Mononuclear cell (primary cell): ENCODE measurements around the gene MBOAT2. TPM values are rescaled to one million over a fixed set of nuclear protein-coding genes. Genes with fewer than 3 reads are reported as not detected.
"Not testable (repeated sequence)": the region's sequence is repeated elsewhere in the genome, so short reads cannot be mapped to it uniquely, and the experiment has no call there.

Experiments
- H3K27me3 ChIP-seq: 2 replicates; pipeline ENCODE4 v1.6.0; 2011; ENCODE audit warnings: low read length, control low read depth; ENCODE audit not compliant: insufficient read depth
- H3K4me1 ChIP-seq: 2 replicates; pipeline ENCODE4 v1.5.1; 2011; ENCODE audit warnings: mild to moderate bottlenecking, low read length, control low read depth; ENCODE audit not compliant: insufficient read depth
- H3K4me3 ChIP-seq: 2 replicates; pipeline ENCODE4 v1.5.1; 2011; ENCODE audit warnings: mild to moderate bottlenecking, low read length, moderate library complexity
- H3K9me3 ChIP-seq: 2 replicates; pipeline ENCODE4 v1.5.1; 2011; ENCODE audit warnings: low read depth, mild to moderate bottlenecking, control low read depth, low read length
- total RNA-seq: library from RNA; depleted of rRNA; stranded (reverse); fragments of >200 nt; gene quantifications from one replicate; pipeline ENCODE4 v1.2.3, GENCODE V29; 2012

Gene MBOAT2
- total RNA-seq, 1 donor: 9.2 TPM

DNA sequence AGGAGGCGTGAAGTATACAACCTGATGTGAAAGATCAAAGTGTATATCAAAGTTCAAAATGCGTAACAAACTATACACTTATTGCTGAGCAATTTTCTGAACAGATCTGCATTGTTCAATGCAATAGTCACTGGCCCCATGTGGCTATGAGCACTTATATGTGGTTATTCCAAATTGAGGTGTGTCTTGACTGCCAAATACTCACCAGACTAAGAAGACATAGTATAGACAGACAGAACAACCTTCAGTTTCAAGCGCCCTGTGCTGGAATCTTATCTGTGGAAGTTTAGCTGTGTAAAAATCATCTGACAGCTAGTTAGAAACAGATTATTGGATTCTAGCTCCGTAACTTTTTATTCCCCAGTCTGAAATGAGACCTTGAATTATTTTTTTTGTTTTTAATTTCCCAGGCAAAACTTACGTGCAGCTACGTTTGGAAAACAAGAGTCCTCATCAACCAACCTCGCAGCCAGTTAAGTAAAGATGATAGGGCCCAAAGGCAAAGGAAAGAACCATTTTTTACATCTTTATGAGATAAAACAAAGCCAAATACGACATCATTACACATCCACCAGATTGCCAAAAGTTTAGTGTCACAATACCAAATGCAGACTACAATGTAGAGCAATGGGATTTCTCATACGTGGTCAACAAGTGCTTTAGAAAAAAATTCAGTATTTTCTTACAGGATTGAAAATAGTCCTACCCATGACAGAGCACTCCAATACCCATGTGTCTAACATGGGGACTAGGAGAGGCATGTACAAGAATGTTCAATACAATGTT is 37.2 kb downstream of the MBOAT2 start:
- H3K27me3 ChIP-seq: no peaks in the 10 kb centered on the region
- no peak overlapping the region for H3K4me3 ChIP-seq
- H3K4me1 ChIP-seq: no peaks in the 10 kb centered on the region
- H3K9me3 ChIP-seq: no peaks in the 10 kb centered on the region

- Histone ChIP-seq H3K27me3 (no peaks in the 10 kb centered on the region), H3K9me3 (no peaks in the 10 kb centered on the region), H3K4me1 (no peaks in the 10 kb centered on the region), H3K4me3 (no peak overlapping the region)
Measured at GRCh38 chr2:8965216-8965969, 38.1 kb downstream of the MBOAT2 start.

DNA sequence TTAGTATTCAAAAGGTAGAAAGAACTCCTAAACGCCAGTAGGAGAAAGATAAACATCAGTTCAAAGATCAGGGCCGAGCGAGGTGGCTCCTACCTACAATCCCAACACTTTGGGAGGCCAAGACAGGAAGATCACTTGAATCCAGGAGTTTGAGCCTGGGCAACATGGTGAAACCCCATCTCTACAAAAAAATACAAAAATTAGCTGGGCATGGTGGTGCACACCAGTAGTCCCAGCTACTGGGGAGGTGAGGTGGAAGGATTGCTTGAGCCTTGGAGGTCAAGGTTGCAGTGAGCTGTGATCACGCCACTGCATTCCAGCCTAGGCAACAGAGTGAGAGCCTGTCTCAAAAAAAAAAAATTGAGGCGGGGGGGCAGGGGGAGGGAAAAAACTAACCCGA is 40.6 kb downstream of the MBOAT2 start:
- no peaks in the 10 kb centered on the region for H3K9me3 ChIP-seq
- H3K4me1 ChIP-seq: no peaks in the 10 kb centered on the region
- no peaks in the 10 kb centered on the region for H3K27me3 ChIP-seq
- H3K4me3 ChIP-seq: no peak overlapping the region

DNA sequence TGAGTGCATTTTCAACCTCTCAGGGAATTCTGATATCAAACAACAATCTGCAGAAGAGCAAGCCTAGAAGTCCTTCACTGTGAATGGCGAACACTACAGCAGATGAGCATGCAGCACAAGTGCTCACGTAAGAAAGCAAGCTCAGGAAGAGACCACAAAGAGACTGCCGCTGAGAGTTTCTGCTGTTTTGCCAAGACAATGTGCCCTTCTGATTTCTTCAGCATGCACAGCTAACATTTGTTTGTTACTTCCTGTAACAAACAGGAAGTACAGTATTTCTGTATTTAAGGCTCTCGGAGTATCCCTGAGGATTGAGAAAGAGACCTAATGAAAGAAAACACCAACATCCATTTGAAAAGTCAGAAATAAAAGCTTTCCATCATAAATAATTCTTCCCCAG is 45.9 kb downstream of the MBOAT2 start:
- Histone ChIP-seq H3K4me1 (peaks cover 4% of the 10 kb centered on the region), H3K4me3 (no peak overlapping the region), H3K27me3 (peaks cover 4% of the 10 kb centered on the region), H3K9me3 (peaks cover 16% of the 10 kb centered on the region)

DNA sequence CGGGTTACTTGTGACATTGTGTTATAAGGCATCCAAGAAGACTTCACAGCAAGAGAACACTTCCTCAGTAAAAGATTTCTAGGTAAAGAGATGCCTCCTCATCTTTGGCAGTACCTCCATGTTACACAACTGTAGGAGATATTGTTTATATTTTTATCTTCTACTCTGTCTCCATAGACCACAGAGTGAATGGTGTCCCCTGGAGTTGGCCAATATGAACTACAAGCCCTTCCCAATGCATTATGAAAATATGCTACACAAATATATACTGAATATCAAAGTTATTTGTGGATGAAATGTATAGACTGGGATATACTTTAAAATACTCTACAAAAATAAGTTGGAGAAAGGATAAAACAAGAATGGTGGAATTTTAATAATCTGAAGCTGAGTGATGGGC is 46.7 kb downstream of the MBOAT2 start:
- Histone ChIP-seq H3K4me3 (no peak overlapping the region), H3K27me3 (peaks cover 4% of the 10 kb centered on the region), H3K9me3 (peaks cover 25% of the 10 kb centered on the region), H3K4me1 (peaks cover 4% of the 10 kb centered on the region)

DNA sequence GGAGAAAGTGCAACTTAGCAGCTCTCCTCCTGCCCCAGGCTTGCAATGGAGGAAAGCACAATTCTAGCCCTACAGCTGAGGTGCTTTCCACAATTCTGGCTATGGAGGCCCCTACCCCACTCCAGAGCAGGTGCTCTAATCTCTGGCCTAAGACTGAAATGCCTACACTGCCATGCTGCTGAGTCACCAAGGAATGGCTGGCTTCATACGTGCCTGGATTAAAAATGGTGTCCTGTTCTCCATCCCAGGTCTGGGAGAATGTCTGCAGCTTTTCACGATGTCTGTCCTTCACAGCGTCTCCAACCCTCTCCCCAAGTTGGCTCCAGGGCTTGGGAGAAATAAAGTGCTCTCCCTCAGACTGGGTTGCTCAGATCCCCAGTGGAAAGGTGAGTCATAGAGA is 48.5 kb downstream of the MBOAT2 start:
- Histone ChIP-seq H3K4me1 (peaks cover 4% of the 10 kb centered on the region), H3K9me3 (peaks cover 29% of the 10 kb centered on the region), H3K27me3 (peaks cover 4% of the 10 kb centered on the region), H3K4me3 (no peak overlapping the region)

GRCh38 chr2:8953525-8953924 is 50.0 kb downstream of the MBOAT2 start:
- Histone ChIP-seq H3K4me1 (peaks cover 4% of the 10 kb centered on the region), H3K9me3 (peaks cover 29% of the 10 kb centered on the region), H3K27me3 (peaks cover 4% of the 10 kb centered on the region), H3K4me3 (no peak overlapping the region)

- H3K27me3 ChIP-seq: no peaks in the 10 kb centered on the region
- no peaks in the 10 kb centered on the region for H3K9me3 ChIP-seq
- no peaks in the 10 kb centered on the region for H3K4me1 ChIP-seq
Measured at GRCh38 chr2:8939486-8940114, 63.9 kb downstream of the MBOAT2 start.

GRCh38 chr2:8938384-8938783 is 65.1 kb downstream of the MBOAT2 start:
- Histone ChIP-seq H3K4me1 (no peaks in the 10 kb centered on the region), H3K4me3 (no peak overlapping the region)

More at GRCh38 chr2:8939486-8940114, 63.9 kb downstream of the MBOAT2 start:
- no peak overlapping the region for H3K4me3 ChIP-seq

DNA sequence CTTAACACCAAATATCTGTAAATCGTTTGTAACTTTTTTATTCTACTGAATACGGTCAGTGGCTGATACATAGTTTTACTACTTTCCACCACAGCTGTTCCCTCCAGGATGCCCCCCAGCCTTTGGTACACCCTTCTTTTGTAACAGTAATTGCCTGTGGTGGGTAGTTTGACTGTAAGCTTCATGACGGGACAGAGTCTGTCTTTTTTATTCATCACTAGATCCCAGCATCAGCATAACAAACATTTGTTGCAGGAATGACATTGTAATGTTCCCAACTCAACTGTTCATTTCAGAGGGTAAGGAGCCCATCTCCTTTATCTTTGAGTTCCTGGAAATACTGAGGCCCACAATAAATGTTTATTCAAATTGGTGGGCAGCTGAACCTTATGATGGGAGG is 67.5 kb downstream of the MBOAT2 start:
- Histone ChIP-seq H3K27me3 (no peaks in the 10 kb centered on the region), H3K4me3 (no peak overlapping the region), H3K9me3 (no peaks in the 10 kb centered on the region), H3K4me1 (no peaks in the 10 kb centered on the region)

More at GRCh38 chr2:8938384-8938783, 65.1 kb downstream of the MBOAT2 start:
- Histone ChIP-seq H3K27me3 (no peaks in the 10 kb centered on the region), H3K9me3 (no peaks in the 10 kb centered on the region)

DNA sequence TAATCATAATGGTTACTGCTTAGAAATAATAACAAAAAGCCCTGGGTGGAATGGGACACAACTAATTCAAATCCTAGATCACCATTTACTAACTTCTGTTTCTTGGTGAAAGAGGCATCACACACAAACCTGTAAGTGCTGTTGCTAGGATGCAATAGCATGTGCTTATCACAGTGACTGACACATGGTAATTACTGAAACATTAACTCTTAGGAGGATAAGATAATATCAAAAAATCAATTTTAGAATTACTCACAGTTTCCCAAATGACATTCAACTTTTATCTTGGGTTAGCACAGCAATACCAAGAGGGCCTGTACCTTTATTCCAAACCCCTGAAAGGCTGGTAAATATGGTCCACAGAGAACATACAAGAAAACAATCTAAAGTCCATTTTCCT is 69.1 kb downstream of the MBOAT2 start:
- H3K27me3 ChIP-seq: no peaks in the 10 kb centered on the region

GRCh38 chr2:8932702-8933101 is 70.8 kb downstream of the MBOAT2 start:
- no peaks in the 10 kb centered on the region for H3K9me3 ChIP-seq
- no peaks in the 10 kb centered on the region for H3K4me1 ChIP-seq
- no peak overlapping the region for H3K4me3 ChIP-seq
- H3K27me3 ChIP-seq: no peaks in the 10 kb centered on the region

More for the DNA sequence above, 69.1 kb downstream of the MBOAT2 start:
- no peaks in the 10 kb centered on the region for H3K4me1 ChIP-seq
- H3K4me3 ChIP-seq: no peak overlapping the region
- H3K9me3 ChIP-seq: no peaks in the 10 kb centered on the region

GRCh38 chr2:8930185-8930584 is 73.3 kb downstream of the MBOAT2 start:
- not testable (repeated sequence) for H3K9me3 ChIP-seq, H3K4me3 ChIP-seq, H3K4me1 ChIP-seq, H3K27me3 ChIP-seq

DNA sequence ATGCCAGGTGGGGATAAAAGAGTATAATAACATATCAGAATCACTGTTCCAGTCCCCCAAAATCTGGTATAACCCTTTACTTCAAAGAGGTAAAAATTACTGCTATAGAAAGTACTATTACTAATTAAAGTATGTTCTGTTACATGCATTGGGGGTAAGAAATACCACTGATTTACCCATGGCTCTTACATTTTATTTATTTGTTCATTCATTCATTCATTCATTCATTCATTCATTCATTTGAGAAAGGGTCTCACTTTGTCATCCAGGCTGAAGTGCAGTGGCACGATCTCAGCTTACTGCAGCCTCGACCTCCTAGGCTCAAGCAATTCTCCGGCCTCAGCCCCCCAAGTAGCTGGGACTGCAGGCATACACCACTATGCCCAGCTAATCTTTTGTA is 74.4 kb downstream of the MBOAT2 start:
- no peaks in the 10 kb centered on the region for H3K4me1 ChIP-seq
- no peak overlapping the region for H3K4me3 ChIP-seq
- H3K9me3 ChIP-seq: no peaks in the 10 kb centered on the region
- H3K27me3 ChIP-seq: no peaks in the 10 kb centered on the region
